Measurements from ENCODE around the gene HBE1. TPM values are rescaled to one million over a fixed set of nuclear protein-coding genes. Genes with fewer than 3 reads are reported as not detected.
"Not testable (repeated sequence)": the region's sequence is repeated elsewhere in the genome, so short reads cannot be mapped to it uniquely, and the experiment has no call there.

Gene HBE1
- total RNA-seq, 1 experiment from 2014 or later = 3.2 TPM

DNA sequence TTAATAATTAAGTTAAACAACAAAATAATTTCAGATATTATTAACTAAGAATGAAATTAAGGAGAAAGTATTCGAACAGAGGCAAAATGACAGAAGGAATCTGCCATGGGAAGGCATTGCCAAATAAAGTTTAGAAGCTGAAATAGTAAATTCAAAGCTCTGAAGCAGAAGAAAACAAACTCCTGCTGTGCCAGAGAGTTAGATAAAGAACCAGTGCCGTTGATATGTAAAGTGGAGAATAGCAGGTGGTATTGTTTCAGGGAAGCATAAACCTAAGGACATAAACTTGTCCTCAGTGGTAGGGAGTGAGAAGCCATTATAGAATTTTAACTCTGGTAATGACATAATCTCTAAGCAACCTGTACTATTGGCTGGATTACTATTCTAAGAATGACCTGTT, 12.4 kb downstream of the HBE1 start:
- CTCF ChIA-PET = no interaction called here
- no peak for TF ChIP-seq TCF7L2 (IDR thresholded peaks at IDR 0.05; ENCODE audit: low read depth, low read length)
- TF ChIP-seq SIN3A (IDR thresholded peaks at IDR 0.05; ENCODE audit: borderline replicate concordance, insufficient read depth, low read depth, low read length) = no peak
- TF ChIP-seq, protein P1, sequence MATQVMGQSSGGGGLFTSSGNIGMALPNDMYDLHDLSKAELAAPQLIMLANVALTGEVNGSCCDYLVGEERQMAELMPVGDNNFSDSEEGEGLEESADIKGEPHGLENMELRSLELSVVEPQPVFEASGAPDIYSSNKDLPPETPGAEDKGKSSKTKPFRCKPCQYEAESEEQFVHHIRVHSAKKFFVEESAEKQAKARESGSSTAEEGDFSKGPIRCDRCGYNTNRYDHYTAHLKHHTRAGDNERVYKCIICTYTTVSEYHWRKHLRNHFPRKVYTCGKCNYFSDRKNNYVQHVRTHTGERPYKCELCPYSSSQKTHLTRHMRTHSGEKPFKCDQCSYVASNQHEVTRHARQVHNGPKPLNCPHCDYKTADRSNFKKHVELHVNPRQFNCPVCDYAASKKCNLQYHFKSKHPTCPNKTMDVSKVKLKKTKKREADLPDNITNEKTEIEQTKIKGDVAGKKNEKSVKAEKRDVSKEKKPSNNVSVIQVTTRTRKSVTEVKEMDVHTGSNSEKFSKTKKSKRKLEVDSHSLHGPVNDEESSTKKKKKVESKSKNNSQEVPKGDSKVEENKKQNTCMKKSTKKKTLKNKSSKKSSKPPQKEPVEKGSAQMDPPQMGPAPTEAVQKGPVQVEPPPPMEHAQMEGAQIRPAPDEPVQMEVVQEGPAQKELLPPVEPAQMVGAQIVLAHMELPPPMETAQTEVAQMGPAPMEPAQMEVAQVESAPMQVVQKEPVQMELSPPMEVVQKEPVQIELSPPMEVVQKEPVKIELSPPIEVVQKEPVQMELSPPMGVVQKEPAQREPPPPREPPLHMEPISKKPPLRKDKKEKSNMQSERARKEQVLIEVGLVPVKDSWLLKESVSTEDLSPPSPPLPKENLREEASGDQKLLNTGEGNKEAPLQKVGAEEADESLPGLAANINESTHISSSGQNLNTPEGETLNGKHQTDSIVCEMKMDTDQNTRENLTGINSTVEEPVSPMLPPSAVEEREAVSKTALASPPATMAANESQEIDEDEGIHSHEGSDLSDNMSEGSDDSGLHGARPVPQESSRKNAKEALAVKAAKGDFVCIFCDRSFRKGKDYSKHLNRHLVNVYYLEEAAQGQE (IDR thresholded peaks at IDR 0.05; ENCODE audit: insufficient read depth in 1 of 2, low read depth in 2 of 2, low read length in 1 of 2) = no peak
- TF ChIP-seq, protein P2, sequence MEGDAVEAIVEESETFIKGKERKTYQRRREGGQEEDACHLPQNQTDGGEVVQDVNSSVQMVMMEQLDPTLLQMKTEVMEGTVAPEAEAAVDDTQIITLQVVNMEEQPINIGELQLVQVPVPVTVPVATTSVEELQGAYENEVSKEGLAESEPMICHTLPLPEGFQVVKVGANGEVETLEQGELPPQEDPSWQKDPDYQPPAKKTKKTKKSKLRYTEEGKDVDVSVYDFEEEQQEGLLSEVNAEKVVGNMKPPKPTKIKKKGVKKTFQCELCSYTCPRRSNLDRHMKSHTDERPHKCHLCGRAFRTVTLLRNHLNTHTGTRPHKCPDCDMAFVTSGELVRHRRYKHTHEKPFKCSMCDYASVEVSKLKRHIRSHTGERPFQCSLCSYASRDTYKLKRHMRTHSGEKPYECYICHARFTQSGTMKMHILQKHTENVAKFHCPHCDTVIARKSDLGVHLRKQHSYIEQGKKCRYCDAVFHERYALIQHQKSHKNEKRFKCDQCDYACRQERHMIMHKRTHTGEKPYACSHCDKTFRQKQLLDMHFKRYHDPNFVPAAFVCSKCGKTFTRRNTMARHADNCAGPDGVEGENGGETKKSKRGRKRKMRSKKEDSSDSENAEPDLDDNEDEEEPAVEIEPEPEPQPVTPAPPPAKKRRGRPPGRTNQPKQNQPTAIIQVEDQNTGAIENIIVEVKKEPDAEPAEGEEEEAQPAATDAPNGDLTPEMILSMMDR (IDR thresholded peaks at IDR 0.05) = no peak
- TF ChIP-seq POLR2AphosphoS5 (IDR thresholded peaks at IDR 0.05; ENCODE audit: low read depth, low read length) = no peak
- DNase-seq (ENCODE audit: low read depth, low spot score) (no peak), ATAC-seq (no peak)
- no TSS peak for BruUV-seq (replicated peaks)
- no peaks in the 10 kb centered on the region for H3K9me3 ChIP-seq (ENCODE audit: control insufficient read depth, insufficient read depth, low read depth, low read length)
- intact Hi-C loops (cut with micrococcal nuclease; ENCODE audit: unreplicated experiment) (no loop called here), in situ Hi-C loops (cut with HindIII; ENCODE audit: low pct_unique_long_range_greater_than_20kb, low sequenced_read_pairs) (no loop called here)
- H3K36me3 ChIP-seq (ENCODE audit: control insufficient read depth, insufficient read depth, low read length) = no peaks in the 10 kb centered on the region
- H3K27me3 ChIP-seq (ENCODE audit: control insufficient read depth, insufficient read depth, low read length) = no peaks in the 10 kb centered on the region
- POLR2A ChIA-PET = no interaction called here
- no peak overlapping the region for H3K27ac ChIP-seq (ENCODE audit: low read length)
- H3K4me1 ChIP-seq (ENCODE audit: control insufficient read depth, insufficient read depth, low read length) = no peaks in the 10 kb centered on the region
- H3K4me3 ChIP-seq (ENCODE audit: low read depth in 2 of 2, low read length in 2 of 2) = no peak overlapping the region

DNA sequence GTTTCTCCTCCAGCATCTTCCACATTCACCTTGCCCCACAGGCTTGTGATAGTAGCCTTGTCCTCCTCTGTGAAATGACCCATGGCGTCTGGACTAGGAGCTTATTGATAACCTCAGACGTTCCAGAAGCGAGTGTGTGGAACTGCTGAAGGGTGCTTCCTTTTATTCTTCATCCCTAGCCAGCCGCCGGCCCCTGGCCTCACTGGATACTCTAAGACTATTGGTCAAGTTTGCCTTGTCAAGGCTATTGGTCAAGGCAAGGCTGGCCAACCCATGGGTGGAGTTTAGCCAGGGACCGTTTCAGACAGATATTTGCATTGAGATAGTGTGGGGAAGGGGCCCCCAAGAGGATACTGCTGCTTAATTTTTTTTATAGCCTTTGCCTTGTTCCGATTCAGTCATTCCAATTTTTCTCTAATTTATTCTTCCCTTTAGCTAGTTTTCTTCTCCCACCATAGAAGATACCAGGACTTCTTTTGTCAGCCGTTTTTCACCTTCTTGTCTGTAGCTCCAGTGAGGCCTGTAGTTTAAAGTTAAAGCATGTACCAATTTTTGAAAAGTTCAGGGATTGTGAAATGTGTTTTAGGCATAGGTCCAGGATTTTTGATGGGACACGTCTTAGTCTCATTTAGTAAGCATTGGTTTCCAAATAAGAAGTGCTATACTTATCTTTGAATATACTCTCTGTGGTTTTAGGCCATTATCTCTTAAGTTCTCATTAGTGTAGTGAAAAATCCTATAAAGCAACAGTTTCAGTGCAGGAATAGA, 14.9 kb downstream of the HBE1 start, which contains the start of gene HBG2:
TSS of gene HBG2 (minus strand) at position 136 of the 768 bp plus-strand sequence. CDS start at position 83, 53 bp downstream.
- DNase-seq (ENCODE audit: low read depth, low spot score); H3K4me3 ChIP-seq (ENCODE audit: low read depth in 2 of 2, low read length in 2 of 2): not testable (repeated sequence)

DNA sequence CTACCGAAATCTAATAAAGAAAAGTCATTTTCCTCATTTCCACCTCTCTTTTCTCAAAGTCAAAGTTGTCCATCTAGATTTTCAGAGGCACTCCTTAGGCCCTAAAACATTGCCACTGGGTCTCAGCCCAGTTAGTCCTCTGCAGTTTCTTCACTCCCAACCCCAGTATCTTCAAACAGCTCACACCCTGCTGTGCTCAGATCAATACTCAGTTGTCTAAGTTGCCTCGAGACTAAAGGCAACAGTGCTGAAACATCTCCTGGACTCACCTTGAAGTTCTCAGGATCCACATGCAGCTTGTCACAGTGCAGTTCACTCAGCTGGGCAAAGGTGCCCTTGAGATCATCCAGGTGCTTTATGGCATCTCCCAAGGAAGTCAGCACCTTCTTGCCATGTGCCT, 15.7 kb downstream of the HBE1 start:
- in situ Hi-C loops (cut with HindIII; ENCODE audit: low pct_unique_long_range_greater_than_20kb, low sequenced_read_pairs); H3K27me3 ChIP-seq (ENCODE audit: control insufficient read depth, insufficient read depth, low read length); CTCF ChIA-PET; intact Hi-C loops (cut with micrococcal nuclease; ENCODE audit: unreplicated experiment); ATAC-seq; H3K36me3 ChIP-seq (ENCODE audit: control insufficient read depth, insufficient read depth, low read length); H3K4me3 ChIP-seq (ENCODE audit: low read depth in 2 of 2, low read length in 2 of 2); POLR2A ChIA-PET; H3K4me1 ChIP-seq (ENCODE audit: control insufficient read depth, insufficient read depth, low read length); BruUV-seq (replicated peaks); H3K9me3 ChIP-seq (ENCODE audit: control insufficient read depth, insufficient read depth, low read depth, low read length); H3K27ac ChIP-seq (ENCODE audit: low read length); DNase-seq (ENCODE audit: low read depth, low spot score): not testable (repeated sequence)

More for the DNA sequence above, 14.9 kb downstream of the HBE1 start, which contains the start of gene HBG2:
- H3K27me3 ChIP-seq (ENCODE audit: control insufficient read depth, insufficient read depth, low read length); H3K36me3 ChIP-seq (ENCODE audit: control insufficient read depth, insufficient read depth, low read length); intact Hi-C loops (cut with micrococcal nuclease; ENCODE audit: unreplicated experiment); H3K4me1 ChIP-seq (ENCODE audit: control insufficient read depth, insufficient read depth, low read length); BruUV-seq (replicated peaks); ATAC-seq; in situ Hi-C loops (cut with HindIII; ENCODE audit: low pct_unique_long_range_greater_than_20kb, low sequenced_read_pairs); CTCF ChIA-PET; H3K9me3 ChIP-seq (ENCODE audit: control insufficient read depth, insufficient read depth, low read depth, low read length); H3K27ac ChIP-seq (ENCODE audit: low read length): not testable (repeated sequence)
- POLR2A ChIA-PET = interaction anchor here (0.7 kb wide), 1 partner anchor 419 kb away, joined by 6 read pairs; no protein-coding TSS in a partner anchor

DNA sequence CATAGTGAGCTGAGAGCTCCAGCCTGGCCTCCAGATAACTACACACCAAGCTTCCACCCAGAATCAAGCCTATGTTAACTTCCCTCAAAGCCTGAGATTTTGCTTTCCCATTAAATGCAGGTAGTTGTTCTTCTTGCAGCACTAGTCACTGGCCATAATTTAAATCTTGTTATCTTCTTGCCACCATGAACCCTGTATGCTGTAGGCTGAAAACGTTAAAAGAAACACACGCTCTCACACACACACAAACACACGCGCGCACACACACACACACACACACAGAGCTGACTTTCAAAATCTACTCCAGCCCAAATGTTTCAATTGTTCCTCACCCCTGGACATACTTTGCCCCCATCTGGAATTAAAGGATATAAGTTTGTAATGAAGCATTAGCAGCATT, 16.3 kb downstream of the HBE1 start:
- H3K27me3 ChIP-seq (ENCODE audit: control insufficient read depth, insufficient read depth, low read length); H3K9me3 ChIP-seq (ENCODE audit: control insufficient read depth, insufficient read depth, low read depth, low read length); DNase-seq (ENCODE audit: low read depth, low spot score); H3K36me3 ChIP-seq (ENCODE audit: control insufficient read depth, insufficient read depth, low read length); ATAC-seq; H3K4me3 ChIP-seq (ENCODE audit: low read depth in 2 of 2, low read length in 2 of 2); H3K27ac ChIP-seq (ENCODE audit: low read length); BruUV-seq (replicated peaks); POLR2A ChIA-PET; in situ Hi-C loops (cut with HindIII; ENCODE audit: low pct_unique_long_range_greater_than_20kb, low sequenced_read_pairs); H3K4me1 ChIP-seq (ENCODE audit: control insufficient read depth, insufficient read depth, low read length); CTCF ChIA-PET; intact Hi-C loops (cut with micrococcal nuclease; ENCODE audit: unreplicated experiment): not testable (repeated sequence)

Data from Panc1 (cell line).